Keratinocyte (primary cell): ENCODE measurements around the gene PLEKHD1.

Source experiments
- CTCF ChIP-seq, 3 experiments: IDR thresholded peaks in 1 of 3; conservative IDR thresholded peaks in 1 of 3; optimal IDR thresholded peaks in 1 of 3; 2 replicates in 2 of 3; 3 replicates in 1 of 3; pipeline versions ENCODE3 to v1.5.1; 2011; ENCODE audit warnings: low read length in 3 of 3, mild to moderate bottlenecking in 3 of 3, moderate library complexity in 2 of 3, control low read depth in 1 of 3, inconsistent platforms in 1 of 3; ENCODE audit not compliant: insufficient read depth in 2 of 3; ENCODE audit errors: extremely low read depth in 1 of 3
- EZH2 ChIP-seq: IDR thresholded peaks from one replicate; pipeline ENCODE4 v1.6.1; 2012; ENCODE audit warnings: inconsistent platforms, mild to moderate bottlenecking, low read length, moderate library complexity

GRCh38 chr14:69527635-69528034, 43.1 kb downstream of the PLEKHD1 start:
- no peak for TF ChIP-seq CTCF (optimal IDR thresholded peaks at IDR 0.05 in 1 of 3, IDR thresholded peaks at IDR 0.05 in 1 of 3, conservative IDR thresholded peaks at IDR 0.05 in 1 of 3; ENCODE audit: extremely low read depth in 1 of 3, insufficient read depth in 2 of 3, low read length in 3 of 3)
- TF ChIP-seq EZH2: no peak
